CD4-positive, alpha-beta T cell treated with Interleukin-4 for 4 hours (primary cell): ENCODE data around the gene GPX4.

Experiments used
- DNase-seq: peaks from one replicate; pipeline ENCODE4 v3.0.0-alpha.2; 2020

The GPX4 gene

GRCh38 chr19:1068009-1069001, 35.5 kb upstream of the GPX4 start:
- peak; percentile 79 for DNase-seq

GRCh38 chr19:1069009-1069779, 34.6 kb upstream of the GPX4 start:
- peak; percentile 85 for DNase-seq

- no peak for DNase-seq
Observed at GRCh38 chr19:1070576-1070930, 33.2 kb upstream of the GPX4 start.

GRCh38 chr19:1070931-1071791, 32.6 kb upstream of the GPX4 start:
- no peak for DNase-seq

GRCh38 chr19:1072371-1073015, 31.3 kb upstream of the GPX4 start:
- no peak for DNase-seq

- no peak for DNase-seq
Observed at GRCh38 chr19:1073063-1073955, 30.5 kb upstream of the GPX4 start.

- DNase-seq: no peak
Observed at GRCh38 chr19:1073956-1074517, 29.8 kb upstream of the GPX4 start.

GRCh38 chr19:1074544-1075283, 29.1 kb upstream of the GPX4 start:
- DNase-seq: peak; percentile 94

GRCh38 chr19:1076046-1076386, 27.8 kb upstream of the GPX4 start:
- DNase-seq: no peak

- peak; percentile 98 for DNase-seq
Observed at GRCh38 chr19:1076951-1077350, 26.8 kb upstream of the GPX4 start.

GRCh38 chr19:1079566-1080111, 24.2 kb upstream of the GPX4 start:
- DNase-seq: peak; percentile 67

GRCh38 chr19:1080360-1081161, 23.2 kb upstream of the GPX4 start:
- no peak for DNase-seq

- DNase-seq: no peak
Observed at GRCh38 chr19:1081301-1082164, 22.3 kb upstream of the GPX4 start.

GRCh38 chr19:1082165-1082927, 21.4 kb upstream of the GPX4 start:
- DNase-seq: peak; percentile 84

GRCh38 chr19:1082928-1083816, 20.6 kb upstream of the GPX4 start:
- DNase-seq: no peak
